IMR-90 (cell line): ENCODE results near the gene NXN. TPM values are rescaled to one million over a fixed set of nuclear protein-coding genes. Genes with fewer than 3 reads are reported as not detected.

Experiments used
- ATAC-seq: fragments of 200-7000 bp; cut with Tn5 transposase; 2 replicates; pipeline ENCODE4 v1.9.1; 2020; ENCODE audit warnings: low read depth, mild to moderate bottlenecking, moderate library complexity
- BruUV-seq: library from RNA; stranded (reverse); fragments of 400-500 nt; replicated peaks from 2 replicates; lab custom pipeline; 2021; lab: Mats Ljungman, UMichigan
- CTCF ChIA-PET: fragments of 300-600 bp; formaldehyde crosslinking; extraction: SDS; loops from one replicate; lab custom pipeline; 2021; ENCODE audit warnings: antibody characterized with exemption; lab: Yijun Ruan, JAX
- POLR2A ChIA-PET: fragments of 300-600 bp; sonication (Branson Sonifier 250); formaldehyde crosslinking; loops from one replicate; lab custom pipeline; 2022; ENCODE audit warnings: antibody characterized with exemption; ENCODE audit not compliant: unreplicated experiment; lab: Charles Lee
- DNase-seq: peaks from one replicate; pipeline ENCODE4 v3.0.0; 2013
- H2AFZ ChIP-seq: replicated peaks from 2 replicates; pipeline ENCODE3; 2013; ENCODE audit warnings: low read length, mild to moderate bottlenecking; ENCODE audit not compliant: poor library complexity
- H2AK5ac ChIP-seq: 2 replicates; pipeline ENCODE4 v1.6.1; 2013; ENCODE audit warnings: low read depth, low read length, inconsistent platforms
- H2AK9ac ChIP-seq: replicated peaks from 2 replicates; pipeline ENCODE3; 2013; ENCODE audit warnings: mild to moderate bottlenecking, low read depth, low read length, moderate library complexity; ENCODE audit not compliant: poor library complexity
- H2BK120ac ChIP-seq: 2 replicates; pipeline ENCODE4 v1.6.1; 2013; ENCODE audit warnings: low read depth, low read length, inconsistent platforms
- H2BK15ac ChIP-seq: 3 replicates; pipeline ENCODE4 v1.6.1; 2013; ENCODE audit warnings: low read depth, low read length, inconsistent platforms
- H2BK20ac ChIP-seq: 2 replicates; pipeline ENCODE4 v1.6.1; 2013; ENCODE audit warnings: low read depth, mild to moderate bottlenecking, inconsistent platforms, low read length, moderate library complexity
- H2BK5ac ChIP-seq: 2 replicates; pipeline ENCODE4 v1.6.1; 2013; ENCODE audit warnings: mild to moderate bottlenecking, low read depth, low read length, inconsistent platforms; ENCODE audit not compliant: poor library complexity, severe bottlenecking
- H3K14ac ChIP-seq: replicated peaks from 2 replicates; pipeline ENCODE4 v1.6.1; 2013; ENCODE audit warnings: low read depth, low read length, inconsistent platforms
- H3K18ac ChIP-seq: 2 replicates; pipeline ENCODE4 v1.6.1; 2013; ENCODE audit warnings: low read depth, low read length, control low read depth
- H3K23ac ChIP-seq: 2 replicates; pipeline ENCODE4 v1.6.1; 2013; ENCODE audit warnings: low read depth, low read length, inconsistent platforms
- H3K27ac ChIP-seq: 2 replicates; pipeline ENCODE4 v1.5.1; 2013; ENCODE audit warnings: mild to moderate bottlenecking, control low read depth, low read length; ENCODE audit not compliant: insufficient read depth
- H3K27me3 ChIP-seq: 2 replicates; pipeline ENCODE4 v1.6.1; 2013; ENCODE audit warnings: low read length; ENCODE audit not compliant: control insufficient read depth, insufficient read depth
- H3K36me3 ChIP-seq: 2 replicates; pipeline ENCODE4 v1.6.1; 2013; ENCODE audit warnings: low read length, mixed read lengths; ENCODE audit not compliant: control insufficient read depth, insufficient read depth
- H3K4ac ChIP-seq: 2 replicates; pipeline ENCODE4 v1.6.1; 2013; ENCODE audit warnings: low read depth, low read length, inconsistent platforms
- H3K4me1 ChIP-seq: 2 replicates; pipeline ENCODE4 v1.6.1; 2013; ENCODE audit warnings: low read length, mixed read lengths; ENCODE audit not compliant: control insufficient read depth, insufficient read depth
- H3K4me2 ChIP-seq: 2 replicates; pipeline ENCODE4 v1.6.1; 2013; ENCODE audit warnings: low read depth, mild to moderate bottlenecking, control low read depth, low read length, moderate library complexity
- H3K4me3 ChIP-seq: 2 replicates; pipeline ENCODE4 v1.5.1; 2013; ENCODE audit warnings: low read depth, mild to moderate bottlenecking, control low read depth, low read length, moderate library complexity; ENCODE audit not compliant: insufficient read depth
- H3K56ac ChIP-seq: 2 replicates; pipeline ENCODE4 v1.6.1; 2013; ENCODE audit warnings: low read length, inconsistent platforms; ENCODE audit not compliant: insufficient read depth; ENCODE audit errors: extremely low read depth
- H3K79me1 ChIP-seq, 2 experiments: 2 replicates each; pipeline ENCODE4 v1.6.1; 2013; ENCODE audit warnings: low read length in 2 of 2, inconsistent platforms in 1 of 2, low read depth in 1 of 2
- H3K9ac ChIP-seq: 2 replicates; pipeline ENCODE4 v1.6.1; 2013; ENCODE audit warnings: low read depth, low read length, control low read depth
- H3K9me1 ChIP-seq: 2 replicates; pipeline ENCODE4 v1.6.1; 2013; ENCODE audit warnings: low read length, inconsistent platforms; ENCODE audit not compliant: insufficient read depth
- H3K9me3 ChIP-seq: 2 replicates; pipeline ENCODE4 v1.6.1; 2013; ENCODE audit warnings: low read length; ENCODE audit not compliant: control insufficient read depth, insufficient read depth
- H4K20me1 ChIP-seq: 2 replicates; pipeline ENCODE4 v1.6.1; 2013; ENCODE audit warnings: low read length, inconsistent platforms; ENCODE audit not compliant: insufficient read depth
- H4K5ac ChIP-seq: 2 replicates; pipeline ENCODE4 v1.6.1; 2013; ENCODE audit warnings: mild to moderate bottlenecking, low read depth, low read length, control low read depth
- H4K8ac ChIP-seq, 2 experiments: 2 replicates each; pipeline ENCODE4 v1.6.1; 2013; ENCODE audit warnings: low read depth in 2 of 2, low read length in 2 of 2, control low read depth in 1 of 2, inconsistent platforms in 1 of 2
- H4K91ac ChIP-seq: 2 replicates; pipeline ENCODE4 v1.6.1; 2013; ENCODE audit warnings: low read depth, low read length, inconsistent platforms; ENCODE audit not compliant: insufficient read depth
- BHLHE40 ChIP-seq: fragments of 150-350 bp; IDR thresholded peaks from 2 replicates; pipeline ENCODE4 v1.6.1; 2016; ENCODE audit warnings: mild to moderate bottlenecking, low read depth, low read length
- CHD1 ChIP-seq: IDR thresholded peaks from 2 replicates; pipeline ENCODE4 v1.6.1; 2012; ENCODE audit warnings: low read depth, low read length, improper control_type of control experiment
- ELK1 ChIP-seq: fragments of 150-350 bp; IDR thresholded peaks from 2 replicates; pipeline ENCODE4 v1.6.1; 2016; ENCODE audit warnings: low read depth, mild to moderate bottlenecking, low read length, moderate library complexity, borderline replicate concordance
- MAFK ChIP-seq: IDR thresholded peaks from 2 replicates; pipeline ENCODE4 v1.6.1; 2012; ENCODE audit warnings: low read depth, low read length, improper control_type of control experiment
- MAZ ChIP-seq: IDR thresholded peaks from 2 replicates; pipeline ENCODE4 v1.6.1; 2012; ENCODE audit warnings: low read depth, mild to moderate bottlenecking, low read length, improper control_type of control experiment, moderate library complexity, borderline replicate concordance
- MXI1 ChIP-seq: IDR thresholded peaks from 2 replicates; pipeline ENCODE4 v1.6.1; 2012; ENCODE audit warnings: low read depth, mild to moderate bottlenecking, low read length, moderate library complexity, borderline replicate concordance
- RCOR1 ChIP-seq: IDR thresholded peaks from 2 replicates; pipeline ENCODE4 v1.6.1; 2012; ENCODE audit warnings: mild to moderate bottlenecking, low read length, improper control_type of control experiment; ENCODE audit not compliant: insufficient replicate concordance
- RFX5 ChIP-seq: IDR thresholded peaks from 2 replicates; pipeline ENCODE4 v1.8.0; 2012; ENCODE audit warnings: low read depth, mild to moderate bottlenecking, low read length, moderate library complexity
- WGBS, 2 experiments: methylation state at CpG; one replicate each; pipeline versions ENCODE4 v1.1.5 to v1.1.7; 2013; ENCODE audit warnings: missing lambda C conversion rate in 2 of 2; ENCODE audit not compliant: insufficient read length in 1 of 2; ENCODE audit errors: extremely low coverage in 2 of 2; 5-methylcytosine and 5-hydroxymethylcytosine counted together
- dilution Hi-C: fragments of 300-500 bp; cut with HindIII; formaldehyde crosslinking; loops from one replicate; pipeline ENCODE4 v1.14.3; 2018; ENCODE audit warnings: low sequenced_read_pairs; ENCODE audit not compliant: unreplicated experiment
- in situ Hi-C: fragments of 300-500 bp; cut with MboI; formaldehyde crosslinking; loops from 3 replicates; pipeline ENCODE4 v1.14.3; 2019; ENCODE audit warnings: low sequenced_read_pairs, inconsistent platforms, mixed read lengths
- intact Hi-C: fragments of 100-400 bp; cut with micrococcal nuclease; formaldehyde crosslinking; loops from 2 replicates; pipeline ENCODE4 v1.10.0; 2022
- polyA plus RNA-seq, 3 experiments: library from polyadenylated mRNA; depleted of rRNA; stranded (reverse); fragments of >200 nt; gene quantifications; 2 replicates each; pipeline ENCODE4 v1.2.3, GENCODE V29; 2012; ENCODE audit warnings: low replicate concordance in 1 of 3
- total RNA-seq: library from RNA; depleted of rRNA; stranded (reverse); fragments of >200 nt; gene quantifications from 2 replicates; pipeline ENCODE4 v1.2.3, GENCODE V29; 2012

NXN gene
- total and polyA plus RNA-seq, 2 of the 4 experiments (the other 2 are of a cell fraction), result 52.5 to 116 TPM

GRCh38 chr17:1012823-1013728, 33.5 kb upstream of the NXN start:
- H3K79me1 ChIP-seq, result peaks cover 0 to 3% of the 10 kb centered on the region in 2 experiments; a peak in 1 of 4 replicates
- H4K20me1 ChIP-seq, result peaks cover 7% of the 10 kb centered on the region
- no peak overlapping the region for H3K27ac ChIP-seq
- H3K4me3 ChIP-seq, result no peak overlapping the region
- H2BK120ac ChIP-seq, result no peak overlapping the region
- no peak overlapping the region for H3K4me2 ChIP-seq
- no peak overlapping the region for H3K9ac ChIP-seq
- no peaks in the 10 kb centered on the region for H3K4me1 ChIP-seq
- H4K91ac ChIP-seq, result no peak overlapping the region
- no peak overlapping the region for H2AFZ ChIP-seq
- no peak overlapping the region for H4K5ac ChIP-seq
- no peak overlapping the region for H3K4ac ChIP-seq
- TF ChIP-seq MAFK, result no peak
- TF ChIP-seq RCOR1, result no peak
- no peak for TF ChIP-seq CHD1
- no peak for TF ChIP-seq MAZ
- TF ChIP-seq MXI1, result no peak
- TF ChIP-seq BHLHE40, result no peak
- no peak for TF ChIP-seq RFX5
- TF ChIP-seq ELK1, result no peak
- no peak overlapping the region for H3K14ac ChIP-seq
- no TSS peak for BruUV-seq
- no peak overlapping the region for H2BK15ac ChIP-seq
- dilution Hi-C loops (no loop called here), in situ Hi-C loops (no loop called here), intact Hi-C loops (no loop called here)
- ChIA-PET CTCF (no interaction called here), POLR2A (no interaction called here)
- WGBS, 2 experiments, result 92% methylated on average over 6 of the region's 30 CpGs; no CpG with 5 or more reads in 1 of the 2 experiments
- no peak overlapping the region for H2BK20ac ChIP-seq
- H3K56ac ChIP-seq, result no peak overlapping the region
- H3K9me1 ChIP-seq, result no peaks in the 10 kb centered on the region
- no peak overlapping the region for H4K8ac ChIP-seq
- no peak overlapping the region for H3K18ac ChIP-seq
- no peak overlapping the region for H3K23ac ChIP-seq
- DNase-seq (no peak), ATAC-seq (no peak)
- H2AK5ac ChIP-seq, result no peak overlapping the region
- H2AK9ac ChIP-seq, result no peak overlapping the region
- no peak overlapping the region for H2BK5ac ChIP-seq
- no peaks in the 10 kb centered on the region for H3K9me3 ChIP-seq
- H3K36me3 ChIP-seq, result peaks cover 34% of the 10 kb centered on the region
- H3K27me3 ChIP-seq, result no peaks in the 10 kb centered on the region
